Tibial nerve (tissue), 4 donors: ENCODE data around the gene ADSS1. TPM values are rescaled to one million over a fixed set of nuclear protein-coding genes. Genes with fewer than 3 reads are reported as not detected.
A peak's percentile ranks its signal among the peaks of the same experiment; 100 is the strongest.

Experiments used
- DNase-seq, 2 donors: peaks; one replicate each; pipeline ENCODE4 v3.0.0-alpha.2; 2019; ENCODE audit warnings: low spot score in 2 of 2
- H3K27ac ChIP-seq, 4 donors: fragments of 200-600 bp; sonication (generic) in 3 of 4; one replicate each; pipeline ENCODE4 v1.5.1; 2017 to 2019; ENCODE audit warnings: mild to moderate bottlenecking in 1 of 4
- H3K27me3 ChIP-seq, 2 donors: fragments of 200-600 bp; sonication (generic) in 1 of 2; one replicate each; pipeline versions ENCODE4 v1.5.1 to v1.6.0; 2017 to 2019
- H3K36me3 ChIP-seq, 3 donors: fragments of 200-600 bp; sonication (generic); one replicate each; pipeline ENCODE4 v1.5.1; 2018 to 2019
- H3K4me1 ChIP-seq, 4 donors: fragments of 200-600 bp; sonication (generic) in 3 of 4; one replicate each; pipeline ENCODE4 v1.5.1; 2017 to 2019
- H3K4me3 ChIP-seq, 4 donors: fragments of 200-600 bp; sonication (generic) in 3 of 4; one replicate each; pipeline ENCODE4 v1.5.1; 2017 to 2019; ENCODE audit warnings: mild to moderate bottlenecking in 1 of 4, moderate library complexity in 1 of 4
- H3K9me3 ChIP-seq, 4 donors: fragments of 200-600 bp; sonication (generic) in 3 of 4; one replicate each; pipeline ENCODE4 v1.5.1; 2017 to 2019
- CTCF ChIP-seq, 5 experiments: fragments of 200-600 bp in 3 of 5; fragments of 450-650 bp in 2 of 5; sonication (generic) in 3 of 5; IDR thresholded peaks; one replicate each; pipeline ENCODE4 v1.5.1; 2016 to 2019; ENCODE audit warnings: antibody characterized with exemption in 5 of 5, mild to moderate bottlenecking in 3 of 5, moderate library complexity in 2 of 5
- EP300 ChIP-seq, 2 donors: sonication (generic); formaldehyde crosslinking; IDR thresholded peaks; one replicate each; pipeline ENCODE4 v1.6.1; 2017; ENCODE audit warnings: antibody characterized with exemption in 2 of 2, mild to moderate bottlenecking in 1 of 2
- POLR2A ChIP-seq, 2 donors: fragments of 450-650 bp; IDR thresholded peaks; one replicate each; pipeline ENCODE4 v1.6.1; 2017; ENCODE audit warnings: antibody characterized with exemption in 2 of 2, mild to moderate bottlenecking in 2 of 2, moderate library complexity in 2 of 2
- WGBS, 2 donors: methylation state at CpG; one replicate each; pipeline ENCODE4 v1.1.5; 2018; 5-methylcytosine and 5-hydroxymethylcytosine counted together
- total RNA-seq, 4 donors: library from RNA; depleted of rRNA; stranded (reverse); fragments of >200 nt; gene quantifications; one replicate each; pipeline ENCODE4 v1.1.0, GENCODE V29; 2016

The ADSS1 gene
- total RNA-seq, 4 donors from 2014 or later: 4.8 to 11.4 (median 6.3) TPM

- Histone ChIP-seq H3K27me3 (no peaks in the 10 kb centered on the region), H3K27ac (peak overlapping the region; percentile 89 to 99 (median 92)), H3K9me3 (no peaks in the 10 kb centered on the region), H3K4me1 (peaks cover 0 to 65% (median 58%) of the 10 kb centered on the region in 4 donors), H3K36me3 (peaks cover 0 to 5% (median 0%) of the 10 kb centered on the region in 3 donors), H3K4me3 (peak overlapping the region; percentile 67 to 91 (median 84))
- WGBS, 2 donors: 16 to 24% methylated on average over 8 to 17 of the region's 24 CpGs
- DNase-seq: no peak
- TF ChIP-seq EP300 (IDR thresholded peaks at IDR 0.05) (no peak), POLR2A (IDR thresholded peaks at IDR 0.05) (no peak), CTCF (IDR thresholded peaks at IDR 0.05) (no peak)
Measured at GRCh38 chr14:104688505-104689108, 35.4 kb upstream of the ADSS1 start.

- WGBS, 2 donors: 0 to 1% methylated on average over 11 to 56 of the region's 76 CpGs
- Histone ChIP-seq H3K27ac (peak within 1 kb of the TSS; percentile 89 to 99 (median 92)), H3K9me3 (no peaks in the 10 kb centered on the region), H3K4me3 (peak within 1 kb of the TSS; percentile 67 to 91 (median 84)), H3K36me3 (peaks cover 0 to 5% (median 0%) of the 10 kb centered on the region in 3 donors), H3K4me1 (peaks cover 0 to 72% (median 65%) of the 10 kb centered on the region in 4 donors), H3K27me3 (no peaks in the 10 kb centered on the region)
- TF ChIP-seq EP300 (IDR thresholded peaks at IDR 0.05): no peak
- no peak for TF ChIP-seq CTCF (IDR thresholded peaks at IDR 0.05)
- peak in 1 of 2 donors; percentile 24 for TF ChIP-seq POLR2A (IDR thresholded peaks at IDR 0.05)
- DNase-seq: no peak
Measured at GRCh38 chr14:104689109-104689880, 34.7 kb upstream of the ADSS1 start, which contains the start of gene INF2. Gene INF2 (plus strand): TSS chr14:104689618. CDS start chr14:104701366, 11,748 bp downstream.

- Histone ChIP-seq H3K4me1 (peaks cover 0 to 80% (median 73%) of the 10 kb centered on the region in 4 donors), H3K27ac (peak overlapping the region; percentile 89 to 99 (median 92)), H3K27me3 (no peaks in the 10 kb centered on the region), H3K4me3 (peak overlapping the region; percentile 67 to 91 (median 84)), H3K36me3 (peaks cover 0 to 5% (median 0%) of the 10 kb centered on the region in 3 donors), H3K9me3 (no peaks in the 10 kb centered on the region)
- TF ChIP-seq CTCF (IDR thresholded peaks at IDR 0.05) (peak in 1 of 5 experiments; percentile 13), POLR2A (IDR thresholded peaks at IDR 0.05) (no peak)
- no peak for DNase-seq
- 1% methylated on average over 18 to 38 of the region's 50 CpGs for WGBS, 2 donors
Measured at GRCh38 chr14:104689881-104690711, 33.9 kb upstream of the ADSS1 start.

- 47 to 51% methylated on average over 7 to 15 of the region's 16 CpGs for WGBS, 2 donors
- H3K9me3 ChIP-seq: no peaks in the 10 kb centered on the region
- TF ChIP-seq POLR2A (IDR thresholded peaks at IDR 0.05) (no peak), CTCF (IDR thresholded peaks at IDR 0.05) (no peak), EP300 (IDR thresholded peaks at IDR 0.05) (no peak)
- peak overlapping the region; percentile 89 to 99 (median 92) for H3K27ac ChIP-seq
- H3K4me1 ChIP-seq: peaks cover 0 to 87% (median 81%) of the 10 kb centered on the region in 4 donors
- H3K36me3 ChIP-seq: peaks cover 0 to 10% (median 0%) of the 10 kb centered on the region in 3 donors
- H3K4me3 ChIP-seq: peak overlapping the region; percentile 67 to 91 (median 84)
- no peaks in the 10 kb centered on the region for H3K27me3 ChIP-seq
- no peak for DNase-seq
Measured at GRCh38 chr14:104690861-104691455, 33.1 kb upstream of the ADSS1 start.
